NCI-H748 treated with DMSO at 0.1 percent for 48 hours (cell line): ENCODE results near the gene ZNF443.
"Not testable (repeated sequence)": the region's sequence is repeated elsewhere in the genome, so short reads cannot be mapped to it uniquely, and the experiment has no call there.

Experiments
- DNase-seq: peaks from one replicate; lab custom pipeline; 2025; lab: John Stamatoyannopoulos, UW

The ZNF443 gene

DNA sequence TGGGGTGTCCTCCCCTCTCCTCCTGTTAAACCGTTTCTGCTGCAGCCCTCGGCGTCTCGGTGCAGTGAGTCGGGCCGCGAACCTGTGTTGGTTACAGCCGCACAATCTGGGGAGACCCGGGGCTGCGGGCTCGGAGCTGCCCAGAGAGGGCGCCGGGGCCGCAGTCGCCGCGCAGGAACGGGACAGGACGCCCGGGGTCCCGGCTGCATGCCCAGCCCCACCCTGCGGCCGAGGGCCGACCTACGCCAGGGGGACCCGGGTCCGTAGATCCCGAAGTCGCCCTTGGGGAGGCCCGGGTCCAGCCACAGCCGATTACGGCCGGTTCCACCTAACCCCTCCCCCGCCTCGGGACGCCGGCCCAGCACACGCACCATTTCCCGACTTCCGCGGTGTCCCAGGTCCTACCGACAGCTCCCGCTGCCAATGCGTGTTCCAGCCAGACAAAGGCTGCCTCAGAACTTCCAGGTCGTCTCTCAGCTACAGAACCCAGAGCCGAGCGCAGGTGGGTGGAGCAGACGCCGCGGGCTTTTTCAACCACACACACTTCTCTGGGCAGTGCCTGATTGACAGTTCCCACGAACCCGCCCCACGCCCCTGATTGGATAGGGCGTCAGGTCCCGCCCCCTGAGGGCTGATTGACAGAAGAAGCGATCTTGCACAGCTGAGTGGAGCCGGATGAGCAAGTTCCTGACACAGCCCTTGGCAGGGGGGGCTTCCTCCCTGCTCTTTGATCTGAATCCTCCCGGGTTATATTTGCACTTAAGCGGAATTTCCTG is at the start of gene ZNF443:
Gene ZNF443, minus strand, starts transcription at position 481 of the 776 bp plus-strand sequence. Its CDS starts 107 bp downstream, at position 374.
- DNase-seq = peak; percentile 85

DNA sequence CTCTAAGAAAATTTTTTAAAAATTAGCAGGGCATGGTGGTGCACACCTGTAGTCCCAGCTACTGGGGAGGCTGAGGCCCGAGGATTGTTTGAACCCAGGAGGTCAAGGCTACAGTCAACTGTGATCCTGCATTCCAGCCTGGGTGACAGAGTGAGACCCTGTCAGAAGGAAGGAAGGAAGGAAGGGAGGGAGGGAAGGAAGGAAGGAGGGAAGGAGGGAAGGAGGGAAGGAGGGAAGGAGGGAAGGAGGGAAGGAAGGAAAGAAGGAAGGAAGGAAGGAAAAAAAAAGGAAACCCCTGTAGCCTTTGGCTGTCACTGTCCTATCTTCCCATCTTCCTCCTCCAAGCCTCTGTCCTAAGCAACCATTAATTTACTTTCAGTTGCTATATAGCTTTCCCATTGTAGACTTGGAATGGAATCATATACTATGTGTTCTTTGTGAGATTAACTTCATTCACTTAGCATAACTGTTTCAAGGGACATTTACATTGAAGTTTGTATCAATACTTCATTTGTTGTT is 45.5 kb upstream of the ZNF443 start:
- DNase-seq = not testable (repeated sequence)

DNA sequence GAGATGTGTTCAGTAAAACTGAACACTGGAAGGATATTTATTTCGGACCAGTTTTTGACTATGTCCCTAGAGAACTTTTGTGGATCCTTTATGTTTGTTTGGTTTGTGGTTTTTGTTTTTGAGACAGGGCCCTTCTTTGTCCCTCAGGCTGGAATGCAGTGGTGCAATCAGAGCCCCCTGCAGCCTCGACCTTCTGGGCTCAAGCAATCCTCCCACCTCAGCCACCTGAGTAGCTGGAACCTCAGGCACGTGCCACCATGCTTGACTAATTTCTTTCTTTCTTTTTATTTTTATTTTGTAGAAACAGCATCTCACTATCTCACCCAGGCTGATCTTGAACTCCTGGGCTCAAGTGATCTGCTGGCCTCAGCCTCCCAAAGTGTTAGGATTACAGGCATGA is 44.8 kb upstream of the ZNF443 start:
- DNase-seq = no peak

DNA sequence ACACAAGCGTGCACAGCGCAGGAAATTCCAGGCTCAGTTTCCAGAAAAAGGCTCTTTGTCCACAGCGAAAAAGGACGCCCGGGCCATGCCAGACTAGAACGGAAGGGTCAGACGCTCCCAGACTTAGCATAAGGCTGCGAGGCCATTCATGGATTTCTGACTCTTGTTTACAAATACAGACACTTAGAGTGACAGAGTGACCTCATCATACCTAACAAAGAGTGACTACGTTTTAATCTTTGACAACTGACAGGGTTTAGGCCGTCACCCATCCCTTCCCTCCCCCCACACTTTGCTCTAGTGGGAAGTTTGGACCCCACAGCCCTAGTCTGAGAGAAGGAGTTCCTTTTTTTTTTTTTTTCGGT is 44.2 kb upstream of the ZNF443 start:
- no peak for DNase-seq

DNA sequence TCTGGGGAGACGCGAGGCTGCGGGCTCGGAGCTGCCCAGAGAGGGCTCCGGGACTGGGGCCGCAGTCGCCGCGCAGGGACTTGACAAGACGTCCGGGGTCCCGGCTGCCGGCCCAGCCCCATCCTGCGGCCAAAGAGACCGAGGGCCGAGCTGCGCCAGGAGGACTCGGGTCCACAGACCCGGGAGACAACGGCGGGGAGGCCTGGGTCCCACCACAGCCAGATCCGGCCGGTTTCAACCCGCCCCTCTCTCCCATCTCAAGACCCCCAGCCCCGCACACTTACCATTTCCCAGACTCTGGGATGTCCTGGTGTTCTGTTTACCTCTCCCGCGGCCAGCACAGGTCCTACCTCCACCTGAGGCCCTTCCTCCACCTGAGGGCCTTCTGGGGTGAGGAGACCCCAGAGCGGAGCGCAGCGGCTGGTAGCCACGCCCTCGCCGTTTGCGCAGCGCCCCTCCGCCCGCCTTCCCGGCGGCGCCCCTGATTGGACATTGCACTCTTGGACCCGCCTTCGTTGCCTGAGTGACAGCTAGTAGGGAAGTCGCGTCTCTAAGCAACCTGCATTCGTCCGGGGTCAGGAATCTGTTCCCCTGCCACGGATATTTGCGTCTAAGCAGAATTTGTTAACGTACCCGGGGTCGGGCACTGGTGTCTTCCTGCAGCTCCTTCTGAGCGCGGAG is 43.7 kb upstream of the ZNF443 start, which contains the start of gene ZNF709:
Gene ZNF709, minus strand, starts transcription at position 446 of the 681 bp plus-strand sequence. Its CDS starts 159 bp downstream, at position 287.
- DNase-seq = peak; percentile 82

DNA sequence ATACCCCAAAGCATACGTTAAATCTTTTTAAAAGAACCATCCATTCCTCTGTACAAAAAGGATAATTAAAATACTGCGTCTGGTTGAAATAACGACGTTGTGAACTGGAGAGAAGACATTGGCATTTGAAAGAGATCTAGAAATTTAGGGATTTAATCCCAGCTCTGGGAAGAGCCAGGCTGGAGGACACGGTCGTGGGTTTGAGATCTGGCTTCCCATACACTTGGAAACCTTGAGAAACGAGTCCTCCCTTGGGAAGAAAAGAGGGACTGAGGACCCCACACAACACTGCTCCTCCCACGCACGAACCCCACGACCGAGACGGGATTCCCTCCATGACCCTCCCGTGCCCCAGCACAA is 43.2 kb upstream of the ZNF443 start:
- DNase-seq = no peak

DNA sequence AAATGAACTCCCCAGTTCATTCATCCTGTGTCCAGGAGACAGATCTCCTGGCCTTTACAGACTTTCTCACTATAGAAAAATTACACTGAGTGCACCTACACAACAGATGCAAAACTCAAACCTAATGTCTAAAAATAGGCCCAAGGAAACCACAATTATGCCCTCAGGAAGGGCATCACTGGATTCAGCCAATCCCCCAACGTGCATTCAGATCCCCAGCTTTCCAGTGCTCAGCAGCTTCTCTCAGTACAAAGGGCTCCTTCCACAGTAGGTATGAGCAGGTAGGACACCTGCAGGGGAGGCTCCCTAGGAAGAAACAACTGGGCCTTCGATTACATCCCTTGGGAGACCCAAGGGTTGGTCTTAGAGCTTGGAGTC is 41.7 kb upstream of the ZNF443 start:
- no peak for DNase-seq

DNA sequence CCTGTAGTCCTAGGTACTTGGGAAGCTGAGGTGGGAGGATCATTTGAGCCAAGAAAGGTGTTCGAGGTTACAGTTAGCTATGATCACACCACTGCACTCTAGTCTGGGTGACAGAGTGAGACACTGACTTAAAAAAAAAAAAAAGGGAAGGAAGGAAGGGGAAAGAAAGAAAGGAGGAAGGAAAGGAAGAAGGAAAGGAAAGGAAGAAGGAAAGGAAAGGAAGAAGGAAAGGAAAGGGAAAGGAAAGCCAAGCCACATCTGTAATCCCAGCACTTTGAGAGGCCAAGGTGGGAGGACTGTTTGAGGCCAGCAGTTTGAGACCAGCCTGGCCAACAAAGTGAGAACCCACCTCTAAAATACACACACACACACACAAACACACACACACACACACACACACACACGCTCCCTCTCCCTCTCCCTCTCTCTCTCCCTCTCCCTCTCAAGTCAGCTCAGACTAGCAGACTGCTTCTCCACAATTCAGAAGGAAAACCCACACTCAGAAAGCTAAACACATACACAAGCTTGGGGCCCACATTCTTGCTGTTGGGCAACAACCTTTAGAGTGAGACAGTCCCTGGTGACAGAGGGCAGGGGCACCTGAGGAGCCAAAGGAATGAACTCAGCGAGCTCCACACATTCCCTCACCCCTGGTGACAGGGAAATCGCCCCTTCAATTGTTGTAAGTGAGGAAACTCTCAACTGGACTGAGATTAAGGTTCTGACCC is 41.1 kb upstream of the ZNF443 start:
- DNase-seq = no peak

DNA sequence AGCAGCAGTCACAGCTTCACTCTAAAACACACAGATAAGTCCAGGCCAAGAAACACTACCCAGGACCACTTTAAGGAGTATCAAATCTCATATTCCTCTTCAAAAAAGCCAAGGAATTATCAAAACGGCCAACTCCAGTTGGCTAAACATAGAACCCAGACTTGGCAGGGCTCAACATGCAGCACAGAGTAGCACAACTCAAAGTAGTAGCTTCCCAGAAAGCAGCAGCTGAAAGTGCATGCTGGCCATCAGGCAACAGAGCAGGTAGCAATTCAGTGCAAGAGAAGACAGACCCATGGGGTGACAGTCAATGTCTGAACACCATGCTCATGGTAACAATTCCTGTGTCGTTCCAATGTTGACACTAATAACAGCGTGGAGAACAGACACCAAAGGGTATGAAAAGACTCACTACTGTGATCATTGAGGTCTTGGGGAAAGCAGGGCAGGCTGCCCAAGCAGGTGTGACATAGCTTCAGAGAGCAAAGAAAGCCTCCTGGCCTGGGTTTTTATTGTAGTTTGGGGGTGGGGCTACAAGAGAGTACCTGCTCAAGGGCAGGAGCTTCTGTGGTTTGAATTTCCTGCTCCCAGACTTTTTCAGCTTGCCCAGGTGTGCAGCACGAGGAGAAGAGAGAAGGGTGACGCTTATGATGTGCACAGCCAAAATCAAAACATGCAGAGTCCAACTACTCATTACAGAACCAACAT is 37.6 kb upstream of the ZNF443 start:
- DNase-seq = no peak

DNA sequence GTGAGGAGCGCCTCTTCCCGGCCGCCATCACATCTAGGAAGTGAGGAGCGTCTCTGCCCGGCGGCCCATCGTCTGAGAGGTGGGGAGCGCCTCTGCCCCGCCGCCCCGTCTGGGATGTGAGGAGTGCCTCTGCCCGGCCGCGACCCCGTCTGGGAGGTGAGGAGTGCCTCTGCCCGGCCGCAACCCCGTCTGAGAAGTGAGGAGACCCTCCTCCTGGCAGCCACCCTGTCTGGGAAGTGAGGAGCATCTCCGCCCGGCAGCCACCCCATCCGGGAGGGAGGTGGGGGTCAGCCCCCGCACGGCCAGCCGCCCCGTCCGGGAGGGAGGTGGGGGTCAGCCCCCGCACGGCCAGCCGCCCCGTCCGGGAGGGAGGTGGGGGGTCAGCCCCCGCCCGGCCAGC is 26.8 kb upstream of the ZNF443 start:
- not testable (repeated sequence) for DNase-seq

DNA sequence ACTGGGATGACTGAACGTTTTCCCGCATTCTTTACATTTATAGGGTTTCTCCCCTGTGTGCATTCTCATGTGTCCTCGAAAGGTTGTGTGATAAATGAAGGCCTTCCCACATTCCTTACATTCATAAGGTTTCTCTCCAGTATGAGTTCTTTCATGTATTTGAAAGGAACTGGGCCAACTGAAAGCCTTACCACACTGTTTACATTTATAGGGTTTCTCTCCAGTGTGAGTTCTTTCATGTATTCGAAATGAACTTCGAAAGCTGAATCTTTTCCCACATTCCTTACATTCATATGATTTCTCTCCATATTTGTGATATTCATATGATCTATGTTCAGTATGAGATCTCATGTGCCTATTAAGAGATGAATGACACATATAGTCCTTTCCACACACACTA is 24.4 kb upstream of the ZNF443 start:
- no peak for DNase-seq

DNA sequence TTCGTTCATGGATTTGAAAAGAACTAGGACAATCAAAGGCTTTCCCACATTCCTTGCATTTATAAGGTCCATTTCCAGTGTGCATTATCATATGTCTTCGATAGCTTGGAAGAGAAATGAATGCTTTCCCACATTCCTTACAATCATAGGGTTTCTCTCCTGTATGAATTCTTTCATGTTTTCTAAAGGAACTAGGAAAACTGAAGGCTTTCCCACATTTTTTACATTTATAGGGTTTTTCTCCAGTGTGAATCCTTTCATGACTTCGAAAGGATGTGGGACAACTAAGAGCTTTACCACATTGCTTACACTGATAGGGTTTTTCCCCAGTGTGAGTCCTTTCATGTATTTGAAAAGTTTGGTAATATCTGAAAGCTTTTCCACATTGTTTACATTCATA is 23.9 kb upstream of the ZNF443 start:
- no peak for DNase-seq

DNA sequence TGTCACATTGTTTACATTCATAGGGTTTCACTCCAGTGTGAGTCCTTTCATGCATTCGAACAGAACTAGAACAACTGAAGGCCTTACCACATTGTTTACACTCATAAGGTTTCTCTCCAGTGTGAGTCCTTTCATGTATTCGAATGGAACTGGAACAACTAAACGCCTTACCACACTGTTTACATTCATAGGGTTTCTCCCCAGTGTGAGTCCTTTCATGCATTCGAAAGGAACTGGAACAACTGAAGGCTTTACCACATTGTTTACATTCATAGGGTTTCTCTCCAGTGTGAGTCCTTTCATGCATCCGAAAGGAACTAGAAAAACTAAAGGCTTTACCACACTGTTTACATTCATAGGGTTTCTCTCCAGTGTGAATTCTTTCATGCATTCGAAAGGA is 23.3 kb upstream of the ZNF443 start:
- not testable (repeated sequence) for DNase-seq

DNA sequence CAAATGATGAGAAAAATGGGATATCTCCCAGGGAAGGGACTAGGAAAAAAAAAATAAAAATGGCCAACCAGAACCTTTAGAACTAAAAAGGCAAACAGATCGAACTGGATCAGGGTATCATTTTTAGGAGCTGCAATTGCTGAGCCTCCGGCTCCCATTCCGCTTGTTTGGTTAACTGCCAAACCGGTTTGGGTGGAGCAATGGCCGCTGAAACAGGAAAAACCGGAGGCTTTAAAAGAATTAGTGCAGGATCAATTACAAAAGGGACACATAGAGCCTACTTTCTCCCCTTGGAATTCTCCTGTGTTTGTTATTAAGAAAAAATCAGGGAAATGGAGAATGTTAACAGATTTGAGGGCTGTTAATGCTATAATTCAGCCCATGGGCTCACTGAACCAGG is 12.7 kb upstream of the ZNF443 start:
- peak; percentile 15 for DNase-seq

DNA sequence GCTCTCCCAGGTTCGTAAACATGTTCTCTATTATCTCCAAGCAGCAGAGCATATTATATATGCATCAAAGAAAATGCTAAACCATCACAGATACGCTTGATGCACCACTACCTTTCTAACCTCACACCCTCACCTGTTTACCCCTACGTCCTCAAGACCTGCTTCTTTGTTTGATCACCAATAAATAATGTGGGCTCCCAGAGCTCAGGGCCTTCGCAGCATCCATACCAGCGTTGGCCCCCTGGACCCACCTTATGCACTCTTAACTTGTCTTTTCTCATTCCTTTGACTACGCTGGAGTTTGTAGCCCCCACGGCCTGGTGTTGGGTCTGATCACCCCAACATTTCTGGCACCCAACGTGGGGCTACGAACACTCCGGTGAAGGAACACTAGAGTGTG is 10.0 kb upstream of the ZNF443 start:
- DNase-seq = no peak

DNA sequence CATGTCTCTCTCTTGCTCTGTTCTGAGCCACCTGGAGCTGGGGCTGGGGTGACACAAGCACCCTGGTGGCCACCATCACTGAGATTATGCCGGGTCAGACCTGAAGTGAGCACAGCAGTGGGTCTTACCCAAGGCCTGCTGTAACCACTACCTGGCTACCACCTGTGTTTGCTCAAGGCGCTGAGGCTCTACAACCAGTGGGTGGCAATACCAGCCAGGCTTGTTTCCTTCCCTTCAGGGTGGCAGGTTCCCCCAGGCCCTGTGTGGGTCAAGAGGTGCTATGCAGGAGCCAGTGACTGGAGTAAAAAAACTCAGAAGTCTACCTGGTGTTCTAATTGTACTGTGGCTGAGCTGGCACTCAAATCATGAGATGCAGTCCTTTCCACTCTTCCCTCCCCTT is 8.0 kb upstream of the ZNF443 start:
- DNase-seq = no peak

DNA sequence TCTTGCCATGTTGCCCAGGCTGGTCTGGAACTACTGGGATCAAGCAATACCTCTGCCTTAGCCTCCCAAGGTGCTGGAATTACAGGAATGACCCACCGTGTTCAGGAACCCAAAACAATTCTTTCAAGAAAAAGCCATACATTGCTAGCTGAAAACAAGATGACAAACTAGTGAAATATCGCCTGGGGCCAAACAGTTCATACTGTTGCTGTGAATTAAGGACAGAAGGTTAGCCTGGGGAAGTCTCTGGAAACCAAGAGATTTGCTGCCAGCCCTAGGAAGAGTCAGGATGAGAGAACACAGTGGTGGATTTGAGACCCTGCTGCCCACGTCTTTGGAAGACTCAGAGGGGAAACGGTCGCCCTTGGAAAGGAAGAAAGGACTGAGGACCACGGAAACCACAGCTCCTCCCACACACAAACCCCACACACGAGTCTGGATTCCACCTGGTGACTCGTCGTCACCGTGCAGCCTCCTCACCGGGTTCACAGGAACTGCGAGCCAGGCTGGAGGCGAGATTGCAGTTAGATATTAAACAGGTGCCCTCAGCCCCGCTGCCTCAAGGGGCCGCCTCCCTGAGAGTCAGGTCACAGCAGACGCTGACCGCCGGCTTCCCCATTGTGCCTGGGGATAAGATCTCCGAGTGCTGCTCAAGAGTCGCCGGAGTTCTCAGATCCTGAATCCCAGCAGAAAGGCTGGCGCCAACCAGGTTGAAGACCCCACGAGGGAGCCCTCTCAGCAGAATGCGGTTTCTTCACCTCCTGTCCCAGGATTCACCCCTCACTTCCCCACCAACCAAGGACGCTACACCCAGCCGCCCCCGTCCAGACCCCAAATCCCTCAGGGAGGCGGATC is 908 bp downstream of the ZNF443 start:
- DNase-seq = not testable (repeated sequence)

DNA sequence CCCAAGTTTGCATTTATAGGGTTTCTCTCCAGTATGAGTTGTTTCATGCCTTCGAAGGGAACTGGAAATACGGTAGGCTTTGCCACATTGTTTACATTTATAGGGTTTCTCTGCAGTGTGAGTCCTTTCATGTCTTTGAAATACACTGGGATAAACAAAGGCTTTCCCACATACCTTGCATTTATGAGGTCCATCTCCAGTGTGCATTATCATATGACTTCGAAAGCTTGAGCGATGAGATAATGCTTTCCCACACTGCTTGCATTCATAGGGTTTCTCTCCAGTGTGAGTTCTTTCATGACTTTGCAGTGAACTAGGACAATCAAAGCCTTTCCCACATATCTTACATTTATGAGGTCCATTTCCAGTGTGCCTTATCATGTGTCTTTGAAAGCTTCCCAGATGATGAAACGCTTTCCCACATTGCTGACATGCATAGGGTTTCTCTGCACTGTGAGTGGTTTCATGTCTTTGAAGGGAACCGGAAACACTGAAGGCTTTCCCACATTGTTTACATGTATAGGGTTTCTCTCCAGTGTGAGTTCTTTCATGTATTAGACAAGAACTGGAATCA is 10.0 kb downstream of the ZNF443 start:
- not testable (repeated sequence) for DNase-seq

DNA sequence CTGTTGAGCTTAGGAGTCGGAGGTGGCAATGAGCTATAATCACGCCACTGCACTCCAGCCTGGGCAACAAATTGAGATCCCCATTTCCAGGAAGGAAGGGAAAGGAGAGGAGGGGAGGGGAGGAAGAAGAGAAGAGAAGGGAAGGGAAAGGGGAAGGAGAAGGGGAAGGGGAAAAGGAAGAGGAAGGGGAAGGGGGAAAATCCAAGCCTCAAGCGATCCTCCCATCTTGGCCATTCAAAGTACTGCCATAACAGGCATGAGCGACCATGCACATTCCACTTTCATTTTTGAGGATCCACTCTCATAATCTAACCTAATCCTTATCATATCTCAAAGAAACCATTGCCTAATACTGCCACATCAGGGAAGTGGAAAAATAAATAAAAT is 14.9 kb downstream of the ZNF443 start:
- no peak for DNase-seq

DNA sequence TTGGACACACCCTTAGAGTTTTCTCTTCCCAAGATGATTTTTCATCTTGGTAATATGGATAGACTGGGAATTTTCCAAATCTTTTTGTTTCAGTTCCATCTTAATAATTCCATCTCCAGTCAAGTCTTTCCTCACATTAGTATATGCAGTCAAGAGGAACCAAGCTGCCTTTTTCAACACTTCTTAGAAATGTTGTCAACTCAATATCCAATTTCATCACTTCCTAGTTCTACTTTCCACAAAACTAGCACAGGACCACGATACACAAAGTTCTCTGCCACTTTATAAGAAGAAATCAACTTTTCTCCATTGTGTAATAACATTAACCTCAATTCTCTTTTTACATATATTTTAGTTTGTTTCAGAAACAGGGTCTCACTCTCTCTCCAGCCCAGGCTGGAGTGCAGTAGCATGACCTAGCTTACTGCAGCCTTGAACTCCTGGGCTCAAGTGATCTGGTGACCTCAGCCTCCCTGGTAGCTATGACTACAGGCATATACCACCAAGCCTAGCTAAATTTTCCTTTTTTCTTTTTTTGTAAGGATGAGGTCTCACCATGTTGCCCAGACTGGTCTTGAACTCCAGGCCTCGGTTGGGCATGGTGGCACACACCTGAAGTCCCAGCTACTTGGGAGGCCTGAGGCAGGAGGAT is 15.5 kb downstream of the ZNF443 start:
- no peak for DNase-seq
